Activated effector memory CD4-positive, alpha-beta T cell treated with Interleukin-2 at 50 U/mL for 16 hours (primary cell): Measurements from ENCODE around the gene INO80B.
"Not testable (repeated sequence)": the region's sequence is repeated elsewhere in the genome, so short reads cannot be mapped to it uniquely, and the experiment has no call there.

Experiments used
- DNase-seq: peaks from one replicate; pipeline ENCODE4 v3.0.0-alpha.2; 2020

The INO80B gene

GRCh38 chr2:74426181-74426758 is 28.6 kb upstream of the INO80B start:
- DNase-seq: no peak

- no peak for DNase-seq
Observed at GRCh38 chr2:74427551-74427950, 27.3 kb upstream of the INO80B start.

DNA sequence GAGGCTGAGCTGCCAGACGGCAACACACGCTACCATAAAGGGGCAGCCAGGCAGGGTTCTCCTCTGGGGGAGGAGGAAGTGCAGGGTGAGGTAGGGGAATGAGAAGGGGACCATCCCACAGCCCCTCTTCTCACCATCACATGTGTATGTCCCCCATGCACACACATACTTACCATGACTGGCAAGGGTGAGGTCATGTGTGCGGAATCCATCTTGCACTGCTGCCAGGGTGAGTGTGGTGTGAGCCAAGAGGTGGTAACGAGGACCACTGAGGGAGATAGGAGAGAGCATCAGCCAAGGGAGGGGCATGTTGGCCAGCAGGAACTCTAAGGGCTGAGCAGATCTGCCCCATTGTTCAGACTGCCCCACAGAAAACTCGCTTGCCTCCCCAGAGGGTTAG is 26.2 kb upstream of the INO80B start:
- no peak for DNase-seq

- no peak for DNase-seq
Observed at GRCh38 chr2:74429487-74430451, 25.1 kb upstream of the INO80B start.

- no peak for DNase-seq
Observed at GRCh38 chr2:74430502-74430901, 24.4 kb upstream of the INO80B start.

DNA sequence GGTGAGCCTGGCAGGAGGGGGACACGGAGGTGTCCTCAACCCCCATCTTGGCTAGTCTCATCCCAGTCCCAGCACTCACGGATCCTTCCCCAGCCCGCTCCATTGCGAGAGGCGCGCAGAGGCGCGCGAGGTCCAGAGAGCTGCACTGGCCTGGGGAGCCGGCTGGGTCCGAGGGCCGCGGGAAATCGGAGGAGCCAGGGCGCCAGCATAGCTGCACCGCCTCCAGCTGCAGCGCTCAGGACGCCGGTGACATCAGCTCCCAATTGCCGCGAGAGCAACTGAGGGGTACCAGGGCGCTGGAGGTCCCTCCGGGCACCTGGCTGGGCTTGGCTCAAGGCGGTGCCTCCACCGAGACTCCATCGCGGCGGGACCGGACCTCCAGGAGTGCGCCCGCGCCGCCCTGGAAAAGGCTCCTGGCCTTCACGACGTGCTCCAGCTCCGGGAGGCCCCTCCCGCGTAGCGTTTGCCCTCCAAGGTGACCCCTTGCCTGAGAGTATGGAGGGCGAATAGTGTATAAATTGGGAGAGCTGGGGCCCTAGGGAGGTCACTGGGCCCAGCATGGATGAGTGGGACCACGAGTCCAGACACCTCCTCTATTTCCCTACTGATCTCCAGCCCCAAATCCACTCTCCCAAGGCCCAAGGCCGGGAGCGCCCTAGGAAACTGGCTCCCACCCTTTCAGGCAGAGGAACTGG is 18.6 kb upstream of the INO80B start:
- DNase-seq: no peak

DNA sequence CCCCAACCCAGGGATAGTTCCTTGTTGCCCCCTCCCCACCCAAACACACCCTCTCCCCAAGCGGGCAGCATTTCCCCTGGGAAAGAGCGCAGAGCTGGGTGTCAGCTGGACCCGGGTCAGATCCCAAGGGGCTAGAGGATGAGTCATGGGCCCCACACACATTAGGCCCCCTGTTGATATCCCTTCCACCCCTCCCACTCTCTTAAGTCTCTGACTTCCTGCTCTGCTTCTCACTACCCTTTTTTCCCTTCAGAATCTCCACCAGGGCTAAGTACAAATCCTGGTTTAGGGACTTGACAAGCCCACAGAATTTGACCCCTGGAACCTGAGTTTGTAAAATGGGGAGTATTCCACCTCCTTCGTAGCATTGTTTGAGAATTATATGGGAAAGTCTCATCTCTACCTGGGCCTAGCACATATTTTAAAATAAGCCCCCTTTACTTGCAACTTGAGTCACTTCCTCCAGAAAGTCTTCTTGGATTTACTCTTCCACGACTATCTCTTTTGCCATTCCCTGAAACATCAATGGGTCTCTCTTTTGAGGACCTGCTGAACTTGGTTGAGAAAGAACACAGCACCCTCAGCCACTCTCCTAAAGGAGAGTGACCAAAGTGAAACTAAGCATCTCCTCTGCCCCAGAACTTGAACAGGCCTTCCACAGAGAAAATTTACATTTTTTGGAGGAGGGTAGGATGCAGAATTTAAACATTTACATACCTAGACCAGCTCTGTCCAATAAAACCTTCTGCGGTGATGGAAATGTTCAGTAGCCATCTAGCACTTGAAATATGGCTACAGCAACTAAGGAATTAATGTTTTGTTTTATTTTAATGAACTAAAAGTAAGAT is 17.8 kb upstream of the INO80B start:
- DNase-seq: no peak

GRCh38 chr2:74438248-74438647 is 16.6 kb upstream of the INO80B start:
- no peak for DNase-seq

- DNase-seq: no peak
Observed at GRCh38 chr2:74439373-74439772, 15.5 kb upstream of the INO80B start.

DNA sequence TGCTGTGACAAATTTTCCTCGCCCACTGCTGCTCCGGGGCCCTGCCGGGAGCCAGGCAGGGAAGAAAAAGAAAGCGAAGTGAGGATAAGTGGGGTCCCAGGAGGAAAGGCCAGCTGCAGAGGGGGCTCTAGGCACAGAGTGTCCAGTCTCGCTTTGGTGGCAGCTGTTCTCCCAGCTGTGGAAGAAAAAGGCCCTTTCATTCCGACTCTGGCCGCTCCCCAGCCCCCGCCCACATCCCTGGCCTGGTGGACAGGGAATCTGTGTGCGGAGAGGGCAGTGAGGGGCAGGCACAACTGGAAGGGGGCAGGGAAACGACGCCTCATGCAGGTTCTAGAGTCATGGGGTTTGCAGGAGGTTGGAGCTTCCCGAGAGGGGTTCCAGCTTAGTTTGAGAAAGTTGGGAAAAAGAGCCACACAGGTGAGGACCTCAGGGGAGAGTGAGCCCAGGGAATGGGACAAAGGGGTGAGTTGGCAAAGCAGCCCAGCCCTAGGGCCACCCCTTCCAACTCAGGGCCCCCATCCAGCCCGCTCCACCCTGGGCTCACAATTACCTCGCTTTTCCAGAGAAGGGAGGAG is 15.0 kb upstream of the INO80B start:
- DNase-seq: no peak

DNA sequence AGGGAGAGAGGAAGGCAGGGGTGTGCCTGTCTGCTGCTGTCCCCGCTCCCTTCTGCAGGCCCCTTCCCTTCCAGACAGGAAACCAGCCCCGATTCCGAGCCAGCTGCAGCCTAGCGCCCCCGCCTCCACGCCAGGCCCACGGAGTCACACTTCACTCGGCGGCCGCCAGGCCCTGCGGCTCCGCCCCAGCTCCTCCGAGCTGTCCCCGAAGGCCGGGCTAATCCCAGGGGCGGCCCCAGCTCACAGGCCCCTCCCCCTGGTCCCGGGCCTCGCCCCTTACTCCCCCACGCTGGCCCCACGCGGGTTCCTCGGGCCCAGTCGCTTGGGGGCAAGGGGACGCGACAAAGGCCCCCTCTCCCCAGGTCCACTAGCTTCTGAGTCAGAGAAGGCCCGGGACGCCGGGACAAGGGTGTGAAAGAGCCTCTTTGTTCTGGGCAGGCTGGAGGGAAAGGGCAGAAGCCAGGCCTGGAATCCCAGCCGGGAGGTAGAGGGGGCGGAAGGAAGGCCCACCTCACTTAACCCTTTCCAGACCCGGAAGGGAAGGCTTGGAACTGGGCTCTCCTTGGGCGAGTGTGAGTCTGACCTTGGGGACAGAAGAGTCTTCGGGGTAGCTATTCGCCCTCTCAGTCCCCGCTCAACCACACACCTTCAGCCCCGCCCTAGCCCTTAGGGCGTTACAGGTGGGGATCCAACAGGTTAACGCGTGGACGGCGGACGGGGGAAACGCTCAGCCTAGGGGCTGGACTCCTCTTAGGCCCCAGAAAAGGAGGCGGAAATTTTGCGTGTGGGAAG is 14.3 kb upstream of the INO80B start:
- no peak for DNase-seq

DNA sequence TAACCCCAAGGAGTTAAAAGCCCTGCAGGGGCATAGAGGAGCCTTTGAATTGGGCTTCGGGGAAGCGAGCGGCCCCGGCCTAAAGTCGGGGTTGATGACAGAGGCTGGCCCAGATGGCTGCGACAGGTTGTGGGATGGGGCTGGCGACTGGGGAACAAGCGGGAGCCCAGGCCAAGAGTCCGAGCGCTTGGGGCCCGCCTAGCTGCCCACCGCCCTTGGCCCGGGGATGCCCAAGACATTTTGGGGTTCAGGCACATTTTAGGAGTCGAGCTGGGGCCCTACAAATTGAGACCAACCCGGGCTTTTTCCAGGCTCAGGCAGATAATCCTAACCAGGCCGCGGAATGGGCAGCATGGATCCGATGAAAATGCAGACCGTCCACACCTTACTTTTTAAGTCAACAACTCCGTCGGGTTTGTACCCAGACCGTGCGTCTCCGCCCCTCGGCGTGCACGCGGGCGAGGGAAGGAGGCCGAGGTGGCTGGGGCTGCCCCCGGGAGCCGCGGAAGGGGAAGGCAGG is 13.7 kb upstream of the INO80B start:
- no peak for DNase-seq

DNA sequence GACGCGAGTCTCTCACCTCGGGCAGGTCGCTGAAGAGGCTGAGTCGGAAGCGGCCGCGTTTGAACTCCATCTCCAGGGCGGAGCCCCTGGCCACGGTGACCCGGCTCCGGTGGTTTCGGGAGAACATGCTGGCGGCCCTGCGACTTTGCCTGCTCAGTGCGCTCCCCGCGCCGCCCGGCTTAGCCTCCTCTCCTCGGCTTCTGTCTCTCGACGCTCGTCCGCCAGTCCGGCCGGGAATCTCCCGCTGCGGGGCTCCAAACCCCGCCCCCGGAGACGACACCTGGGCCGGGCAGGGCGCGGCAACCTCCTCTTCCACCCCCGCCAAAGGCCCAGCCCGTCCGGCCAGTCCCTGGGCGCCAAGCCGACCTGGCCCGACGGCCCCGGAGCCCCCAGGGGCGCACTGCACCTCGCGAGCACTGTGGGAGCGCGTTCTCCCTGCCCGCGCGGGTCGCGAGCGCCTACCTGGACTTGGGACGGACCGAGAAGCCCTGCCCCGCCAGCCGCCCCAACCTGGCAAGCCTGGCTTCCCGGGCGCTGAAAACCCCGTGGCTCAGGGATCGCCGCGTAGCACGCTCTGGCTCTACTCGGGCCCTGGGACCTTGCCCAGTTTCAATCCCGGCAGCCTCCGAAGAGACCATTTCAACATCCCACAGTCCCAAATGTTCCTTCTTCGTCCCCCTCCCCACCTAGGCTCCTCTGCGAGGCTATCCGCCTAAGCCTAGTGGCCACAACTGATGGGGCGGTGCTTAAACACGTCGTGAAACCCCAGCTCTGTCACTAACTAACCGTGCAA is 13.0 kb upstream of the INO80B start, which contains the start of gene RTKN:
Gene RTKN, minus strand, starts transcription at position 248 of the 793 bp plus-strand sequence. Its CDS starts 121 bp downstream, at position 127.
- no peak for DNase-seq

- DNase-seq: not testable (repeated sequence)
Observed at GRCh38 chr2:74442483-74443297, 12.2 kb upstream of the INO80B start.

DNA sequence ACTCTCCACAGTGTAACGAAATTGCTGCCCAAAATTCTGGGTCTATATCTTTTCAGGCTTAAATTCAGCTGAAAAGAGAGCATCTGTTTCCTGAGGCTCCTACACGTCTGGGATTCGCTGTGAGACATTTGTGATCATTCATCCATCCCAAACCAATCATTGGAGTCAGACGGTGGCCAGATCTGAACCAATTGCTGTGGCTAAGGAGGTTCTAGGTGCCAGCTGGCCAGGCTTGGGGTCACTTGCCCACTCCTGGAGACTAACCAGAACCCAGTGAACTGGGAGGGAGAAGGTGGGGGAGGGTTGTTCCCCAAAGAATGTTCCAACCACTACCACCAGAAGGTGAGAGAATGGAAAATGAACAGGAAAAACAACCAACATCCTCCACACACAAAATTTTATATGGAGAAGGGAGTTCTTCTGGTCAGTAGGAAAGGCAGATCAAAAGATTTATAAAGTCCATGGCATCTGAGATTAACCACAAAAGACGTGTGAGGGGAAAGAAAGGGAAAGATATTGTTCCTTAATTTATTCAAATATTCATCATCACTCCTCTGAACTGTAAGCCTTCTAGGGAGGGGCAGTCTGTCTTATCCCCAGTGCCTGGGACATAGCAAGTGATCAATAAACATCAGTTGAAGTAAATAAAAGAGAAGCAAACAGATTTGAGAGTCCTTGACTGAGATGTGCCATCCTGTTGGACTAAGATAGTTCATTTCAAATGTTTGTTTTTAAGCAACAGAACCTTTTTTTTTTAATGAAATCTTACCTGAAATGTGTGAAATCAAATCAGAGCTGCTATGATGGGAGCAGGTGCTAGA is 10.2 kb upstream of the INO80B start:
- no peak for DNase-seq

DNA sequence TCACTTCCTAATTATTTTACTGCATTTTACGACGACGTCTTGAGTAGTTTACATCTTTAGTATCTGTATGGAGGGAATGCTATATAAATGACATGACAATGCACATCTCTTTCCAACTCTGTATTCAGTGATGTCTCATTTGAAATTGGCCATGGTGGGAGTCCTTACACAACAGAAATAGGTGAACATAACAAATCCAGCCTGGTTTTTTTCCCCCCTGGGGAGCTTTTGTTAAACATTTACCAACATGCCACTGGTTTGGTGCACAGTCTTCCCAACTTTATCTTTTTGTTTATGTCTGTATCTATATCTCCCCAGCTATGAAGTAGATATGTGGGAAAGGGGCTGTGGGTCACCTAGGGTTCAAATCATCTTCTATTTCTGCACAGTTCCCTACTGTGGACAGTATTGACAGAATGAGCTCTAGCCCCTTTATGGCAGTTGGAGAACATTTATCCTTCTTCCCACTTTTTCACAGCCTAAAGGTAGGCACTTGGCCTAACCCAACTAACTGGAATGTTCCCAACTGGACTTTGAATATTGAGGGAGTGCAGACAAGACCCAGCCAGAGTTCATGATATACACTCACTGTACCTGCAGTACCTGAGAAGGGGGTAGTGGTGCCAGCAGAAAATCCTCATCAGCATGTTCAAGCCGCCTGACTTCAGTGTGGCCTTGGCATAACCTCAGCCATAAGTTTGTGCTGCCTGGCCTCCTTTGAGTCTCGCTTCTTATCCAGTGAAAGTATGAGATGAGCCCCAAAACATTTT is 7.5 kb upstream of the INO80B start:
- no peak for DNase-seq

- no peak for DNase-seq
Observed at GRCh38 chr2:74448771-74449170, 6.1 kb upstream of the INO80B start.
